B cell (primary cell): ENCODE measurements around the gene ZNF280C.

Experiments used
- EZH2 ChIP-seq: IDR thresholded peaks from 2 replicates; pipeline ENCODE4 v1.6.1; 2012; ENCODE audit warnings: borderline replicate concordance, low read depth, mild to moderate bottlenecking, moderate library complexity, low read length; ENCODE audit not compliant: insufficient read depth, poor library complexity, severe bottlenecking
- TF ChIP-seq, protein P1 (sequence below): fragments of 200-600 bp; IDR thresholded peaks from one replicate; pipeline ENCODE4 v1.8.0; 2022; ENCODE audit warnings: antibody characterized with exemption, mild to moderate bottlenecking

DNA sequence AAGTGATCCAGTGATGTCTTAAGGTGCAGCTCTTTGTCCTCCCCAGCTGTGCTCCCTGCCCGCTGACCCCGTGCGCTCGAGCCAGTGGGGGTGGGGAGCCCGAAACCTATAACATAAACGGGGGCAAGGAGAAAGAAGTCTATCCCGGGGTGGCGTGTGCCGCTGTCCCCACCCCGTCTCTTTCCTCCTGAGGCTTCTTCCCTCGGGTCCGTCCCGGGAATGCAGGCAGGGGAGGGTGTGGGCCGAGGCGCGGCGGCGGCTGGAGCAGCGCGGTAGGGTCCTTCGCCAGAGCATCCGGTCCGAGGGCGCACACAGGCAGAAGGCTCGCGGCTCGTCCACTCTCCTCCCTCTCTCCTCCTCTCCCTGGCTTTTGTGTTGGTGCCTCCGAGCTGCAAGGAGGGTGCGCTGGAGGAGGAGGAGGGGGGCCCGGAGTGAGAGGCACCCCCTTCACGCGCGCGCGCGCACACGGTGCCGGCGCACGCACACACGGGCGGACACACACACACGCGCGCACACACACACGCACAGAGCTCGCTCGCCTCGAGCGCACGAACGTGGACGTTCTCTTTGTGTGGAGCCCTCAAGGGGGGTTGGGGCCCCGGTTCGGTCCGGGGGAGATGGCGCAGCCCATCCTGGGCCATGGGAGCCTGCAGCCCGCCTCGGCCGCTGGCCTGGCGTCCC, 97.1 kb downstream of the ZNF280C start, which contains the start of gene RAB33A:
- TF ChIP-seq, protein P1, sequence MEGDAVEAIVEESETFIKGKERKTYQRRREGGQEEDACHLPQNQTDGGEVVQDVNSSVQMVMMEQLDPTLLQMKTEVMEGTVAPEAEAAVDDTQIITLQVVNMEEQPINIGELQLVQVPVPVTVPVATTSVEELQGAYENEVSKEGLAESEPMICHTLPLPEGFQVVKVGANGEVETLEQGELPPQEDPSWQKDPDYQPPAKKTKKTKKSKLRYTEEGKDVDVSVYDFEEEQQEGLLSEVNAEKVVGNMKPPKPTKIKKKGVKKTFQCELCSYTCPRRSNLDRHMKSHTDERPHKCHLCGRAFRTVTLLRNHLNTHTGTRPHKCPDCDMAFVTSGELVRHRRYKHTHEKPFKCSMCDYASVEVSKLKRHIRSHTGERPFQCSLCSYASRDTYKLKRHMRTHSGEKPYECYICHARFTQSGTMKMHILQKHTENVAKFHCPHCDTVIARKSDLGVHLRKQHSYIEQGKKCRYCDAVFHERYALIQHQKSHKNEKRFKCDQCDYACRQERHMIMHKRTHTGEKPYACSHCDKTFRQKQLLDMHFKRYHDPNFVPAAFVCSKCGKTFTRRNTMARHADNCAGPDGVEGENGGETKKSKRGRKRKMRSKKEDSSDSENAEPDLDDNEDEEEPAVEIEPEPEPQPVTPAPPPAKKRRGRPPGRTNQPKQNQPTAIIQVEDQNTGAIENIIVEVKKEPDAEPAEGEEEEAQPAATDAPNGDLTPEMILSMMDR, result no peak
- no peak for TF ChIP-seq EZH2
